A549 (cell line): ENCODE data around the gene UGT1A9. TPM values are rescaled to one million over a fixed set of nuclear protein-coding genes. Genes with fewer than 3 reads are reported as not detected.

Source experiments
- ATAC-seq, 2 experiments: fragments of 200-7000 bp in 1 of 2; fragments of >200 bp in 1 of 2; cut with Nextera tagmentation in 1 of 2; cut with Tn5 transposase in 1 of 2; 3 replicates each; pipeline versions ENCODE4 v1.8.0 to v1.9.1; 2018 to 2020; ENCODE audit warnings: mild to moderate bottlenecking in 1 of 2, moderate library complexity in 1 of 2
- CTCF ChIA-PET: fragments of 300-600 bp; sonication (Branson Sonifier 250); formaldehyde crosslinking; extraction: SDS; loops from one replicate; lab custom pipeline; 2021; ENCODE audit warnings: antibody characterized with exemption, inconsistent platforms; lab: Yijun Ruan, JAX
- POLR2A ChIA-PET: fragments of 350-600 bp; formaldehyde crosslinking; extraction: SDS; loops from one replicate; lab custom pipeline; 2021; ENCODE audit warnings: antibody characterized with exemption, inconsistent platforms; lab: Yijun Ruan, JAX
- DNase-seq, 2 experiments: peaks; one replicate each; pipeline versions ENCODE4 v3.0.0 to v3.0.0-alpha.2; 2011 to 2016; ENCODE audit warnings: low read depth in 1 of 2, low spot score in 1 of 2
- FAIRE-seq: peaks from 2 replicates; lab custom pipeline; 2011; peaks lifted over from hg19 to GRCh38; lab: Jason Lieb, UNC
- H3K27ac ChIP-seq, 2 experiments: fragments of >200 bp; sonication (Bioruptor Twin); formaldehyde crosslinking; 3 replicates each; pipeline ENCODE4 v1.5.1; 2016 to 2017
- H3K4me1 ChIP-seq: fragments of >200 bp; sonication (Bioruptor Twin); formaldehyde crosslinking; 3 replicates; pipeline ENCODE4 v1.6.1; 2016
- H3K4me2 ChIP-seq: fragments of >200 bp; sonication (Bioruptor Twin); formaldehyde crosslinking; 3 replicates; pipeline ENCODE4 v1.6.1; 2016
- H3K4me3 ChIP-seq: fragments of >200 bp; sonication (Bioruptor Twin); formaldehyde crosslinking; 3 replicates; pipeline ENCODE4 v1.5.1; 2016
- H3K9me3 ChIP-seq: fragments of >200 bp; sonication (Bioruptor Twin); formaldehyde crosslinking; 3 replicates; pipeline ENCODE4 v1.6.1; 2016
- BHLHE40 ChIP-seq: IDR thresholded peaks from 2 replicates; pipeline ENCODE4 v1.6.1; 2012; ENCODE audit warnings: low read depth, low read length, inconsistent platforms
- CEBPB ChIP-seq, 2 experiments: fragments of >200 bp in 1 of 2; sonication (Bioruptor Twin) in 1 of 2; formaldehyde crosslinking in 1 of 2; IDR thresholded peaks; 2 replicates each; pipeline ENCODE4 v1.6.1; 2012 to 2016
- CHD2 ChIP-seq: fragments of 150-350 bp; IDR thresholded peaks from 2 replicates; pipeline ENCODE4 v1.6.1; 2014; ENCODE audit warnings: low read length; ENCODE audit not compliant: partially characterized antibody
- CHD4 ChIP-seq: fragments of 200-600 bp; sonication (generic); IDR thresholded peaks from 2 replicates; pipeline ENCODE4 v1.6.1; 2016; ENCODE audit warnings: antibody characterized with exemption, mild to moderate bottlenecking, borderline replicate concordance
- EHMT2 ChIP-seq: fragments of 200-600 bp; sonication (generic); IDR thresholded peaks from 2 replicates; pipeline ENCODE4 v1.6.1; 2016; ENCODE audit warnings: antibody characterized with exemption, low read depth, mild to moderate bottlenecking, moderate library complexity
- ESRRA ChIP-seq: fragments of 150-350 bp; IDR thresholded peaks from 2 replicates; pipeline ENCODE4 v1.6.1; 2014; ENCODE audit warnings: mild to moderate bottlenecking, low read length, borderline replicate concordance
- FOSB ChIP-seq: fragments of 250-450 bp; sonication (Bioruptor Pico); IDR thresholded peaks from 2 replicates; pipeline ENCODE4 v1.5.0; 2020; ENCODE audit warnings: mild to moderate bottlenecking, moderate library complexity
- FOXS1 ChIP-seq: fragments of 250-450 bp; sonication (Bioruptor Pico); IDR thresholded peaks from 2 replicates; pipeline ENCODE4 v1.5.0; 2020; ENCODE audit warnings: mild to moderate bottlenecking, moderate library complexity
- HEYL ChIP-seq: fragments of 250-450 bp; sonication (Bioruptor Pico); IDR thresholded peaks from 2 replicates; pipeline ENCODE4 v1.8.0; 2021; ENCODE audit warnings: mild to moderate bottlenecking, moderate library complexity
- HOXA7 ChIP-seq: fragments of 250-450 bp; sonication (Bioruptor Pico); IDR thresholded peaks from 2 replicates; pipeline ENCODE4 v1.5.0; 2020; ENCODE audit warnings: mild to moderate bottlenecking, moderate library complexity
- HOXB13 ChIP-seq: fragments of 250-450 bp; sonication (Bioruptor Pico); IDR thresholded peaks from 2 replicates; pipeline ENCODE4 v1.5.0; 2020; ENCODE audit warnings: low read depth, mild to moderate bottlenecking, moderate library complexity
- HOXB5 ChIP-seq: fragments of 250-450 bp; sonication (Bioruptor Pico); IDR thresholded peaks from 2 replicates; pipeline ENCODE4 v1.5.0; 2020; ENCODE audit warnings: mild to moderate bottlenecking, moderate library complexity
- JUNB ChIP-seq: fragments of >200 bp; sonication (Bioruptor Twin); formaldehyde crosslinking; IDR thresholded peaks from 2 replicates; pipeline ENCODE4 v1.6.1; 2016
- KDM1A ChIP-seq: fragments of 200-600 bp; sonication (generic); IDR thresholded peaks from 2 replicates; pipeline ENCODE4 v1.6.1; 2016; ENCODE audit warnings: low read depth, mild to moderate bottlenecking
- KDM5A ChIP-seq: fragments of 200-600 bp; sonication (generic); IDR thresholded peaks from 2 replicates; pipeline ENCODE4 v1.6.1; 2016; ENCODE audit warnings: antibody characterized with exemption, mild to moderate bottlenecking
- MAZ ChIP-seq: fragments of 150-350 bp; IDR thresholded peaks from 2 replicates; pipeline ENCODE4 v1.6.1; 2014; ENCODE audit warnings: antibody characterized with exemption, low read depth, low read length, borderline replicate concordance
- MYC ChIP-seq: IDR thresholded peaks from 2 replicates; pipeline ENCODE4 v1.6.1; 2012; ENCODE audit warnings: mild to moderate bottlenecking, inconsistent platforms, low read length, improper control_type of control experiment, borderline replicate concordance
- NFE2L2 ChIP-seq: fragments of 150-350 bp; conservative IDR thresholded peaks from 2 replicates; pipeline ENCODE4 v1.6.1; 2014; ENCODE audit warnings: low read length
- NPAS2 ChIP-seq: fragments of 250-450 bp; sonication (Bioruptor Pico); IDR thresholded peaks from 2 replicates; pipeline ENCODE4 v1.8.0; 2022; ENCODE audit warnings: mild to moderate bottlenecking, moderate library complexity, borderline replicate concordance
- NR3C1 ChIP-seq: fragments of >200 bp; sonication (Bioruptor Twin); formaldehyde crosslinking; IDR thresholded peaks from 3 replicates; pipeline ENCODE4 v1.6.1; 2017
- POLR2AphosphoS2 ChIP-seq: conservative IDR thresholded peaks from 2 replicates; pipeline ENCODE4 v1.6.1; 2012; ENCODE audit warnings: low read length, improper control_type of control experiment, inconsistent platforms
- RFX5 ChIP-seq: fragments of 450-650 bp; IDR thresholded peaks from 2 replicates; pipeline ENCODE4 v1.7.1; 2014; ENCODE audit warnings: antibody characterized with exemption, mild to moderate bottlenecking, moderate library complexity
- SMC3 ChIP-seq: fragments of >200 bp; sonication (Bioruptor Twin); formaldehyde crosslinking; IDR thresholded peaks from 3 replicates; pipeline ENCODE4 v1.6.1; 2018; ENCODE audit warnings: inconsistent platforms
- SREBF2 ChIP-seq: fragments of 450-650 bp; IDR thresholded peaks from 2 replicates; pipeline ENCODE4 v1.6.1; 2014; ENCODE audit warnings: mild to moderate bottlenecking, moderate library complexity
- TFCP2L1 ChIP-seq: fragments of 250-450 bp; sonication (Bioruptor Pico); IDR thresholded peaks from 2 replicates; pipeline ENCODE4 v1.5.0; 2021; ENCODE audit warnings: mild to moderate bottlenecking
- TP53 ChIP-seq: fragments of 250-450 bp; sonication (Bioruptor Pico); IDR thresholded peaks from 2 replicates; pipeline ENCODE4 v1.5.0; 2021; ENCODE audit warnings: mild to moderate bottlenecking, moderate library complexity
- WGBS: methylation state at CpG from one replicate; pipeline ENCODE4 v1.1.6; 2017; ENCODE audit errors: missing lambda C conversion rate; 5-methylcytosine and 5-hydroxymethylcytosine counted together
- polyA plus RNA-seq, 4 experiments: library from polyadenylated mRNA; depleted of rRNA in 3 of 4; stranded (reverse); fragments of >200 nt; fragmentation: RNase III in 1 of 4; extraction: RNeasy Plus Mini Kit Qiagen cat#74134 plus additional on column Dnase treatment in 1 of 4; gene quantifications; 2 replicates in 3 of 4; 3 replicates in 1 of 4; pipeline ENCODE4 v1.2.3, GENCODE V29; 2011 to 2017
- TF ChIP-seq, protein P1 (sequence below): IDR thresholded peaks from 2 replicates; pipeline ENCODE4 v1.6.1; 2012; ENCODE audit warnings: low read depth, borderline replicate concordance
- TF ChIP-seq, protein P2 (sequence below): fragments of >200 bp; sonication (Bioruptor Twin); formaldehyde crosslinking; IDR thresholded peaks from 3 replicates; pipeline ENCODE4 v1.5.1; 2016
- TF ChIP-seq, protein P3 (sequence below): fragments of 150-350 bp; IDR thresholded peaks from 2 replicates; pipeline ENCODE4 v1.6.1; 2014; ENCODE audit warnings: low read depth, mild to moderate bottlenecking, low read length
- TF ChIP-seq, protein P4 (sequence below): IDR thresholded peaks from 2 replicates; pipeline ENCODE4 v1.6.1; 2012
- TF ChIP-seq, protein P5 (sequence below): IDR thresholded peaks from 2 replicates; pipeline ENCODE4 v1.6.1; 2012

The UGT1A9 gene
- polyA plus RNA-seq, 2 of the 4 experiments (the other 2 are of a cell fraction) = 11.0 to 13.1 TPM

DNA sequence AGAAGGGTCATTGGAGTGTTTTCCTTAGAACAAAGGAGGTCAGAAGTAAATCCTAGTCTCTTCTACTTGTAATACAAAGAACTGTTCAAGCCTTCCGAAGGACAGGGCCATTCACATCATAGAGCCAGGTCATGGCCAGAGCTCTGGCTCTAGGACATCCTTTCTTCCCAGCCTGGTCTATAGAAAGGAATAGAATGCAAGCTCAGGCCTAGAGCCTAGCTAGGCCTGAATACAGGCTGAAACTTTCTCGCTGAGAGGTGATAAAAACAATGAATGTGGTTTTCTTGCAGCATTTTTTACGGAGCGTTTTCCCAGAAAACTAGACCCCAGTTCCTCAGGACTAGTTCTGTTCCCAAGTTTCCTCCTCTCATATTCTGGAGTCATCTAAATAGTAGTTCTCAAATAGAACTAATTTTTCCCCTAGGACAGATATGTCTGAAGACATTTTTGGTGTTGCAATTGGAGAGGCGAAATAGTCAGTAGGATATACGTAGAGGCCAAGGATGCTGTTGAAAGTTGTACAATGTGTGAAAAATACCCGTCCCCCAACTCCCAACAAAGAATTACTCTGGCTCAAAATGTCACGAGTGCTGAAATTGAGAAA lies 27.8 kb downstream of the UGT1A9 start (continued):
- TF ChIP-seq NPAS2 (CRISPR knock-in tag) = no peak
- TF ChIP-seq CEBPB (IDR thresholded peaks at IDR 0.05) = peak; percentile 62 to 83; a peak in 3 of 4 replicates
- TF ChIP-seq MYC = no peak
- TF ChIP-seq EHMT2 = no peak
- TF ChIP-seq HOXB5 (CRISPR knock-in tag) = peak; percentile 87
- peak; percentile 95 for TF ChIP-seq HOXB13 (CRISPR knock-in tag)
- TF ChIP-seq FOSB = peak; percentile 32; the same call in 1 of the 2 replicates
- no peak for TF ChIP-seq SMC3
- no peak for TF ChIP-seq NR3C1
- TF ChIP-seq MAZ = no peak
- TF ChIP-seq POLR2AphosphoS2 = no peak
- TF ChIP-seq, protein P1, sequence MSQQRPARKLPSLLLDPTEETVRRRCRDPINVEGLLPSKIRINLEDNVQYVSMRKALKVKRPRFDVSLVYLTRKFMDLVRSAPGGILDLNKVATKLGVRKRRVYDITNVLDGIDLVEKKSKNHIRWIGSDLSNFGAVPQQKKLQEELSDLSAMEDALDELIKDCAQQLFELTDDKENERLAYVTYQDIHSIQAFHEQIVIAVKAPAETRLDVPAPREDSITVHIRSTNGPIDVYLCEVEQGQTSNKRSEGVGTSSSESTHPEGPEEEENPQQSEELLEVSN = peak; percentile 16; the same call in 1 of the 2 replicates
- TF ChIP-seq KDM5A = no peak
- TF ChIP-seq TP53 (CRISPR knock-in tag) = no peak
- TF ChIP-seq SREBF2 = no peak
- TF ChIP-seq CHD2 = no peak
- TF ChIP-seq FOXS1 (CRISPR knock-in tag) = peak; percentile 20; the same call in 1 of the 2 replicates
- TF ChIP-seq CHD4 = no peak
- no peak for TF ChIP-seq BHLHE40
- TF ChIP-seq HOXA7 = peak; percentile 73; the same call in 1 of the 2 replicates
- TF ChIP-seq, protein P2, sequence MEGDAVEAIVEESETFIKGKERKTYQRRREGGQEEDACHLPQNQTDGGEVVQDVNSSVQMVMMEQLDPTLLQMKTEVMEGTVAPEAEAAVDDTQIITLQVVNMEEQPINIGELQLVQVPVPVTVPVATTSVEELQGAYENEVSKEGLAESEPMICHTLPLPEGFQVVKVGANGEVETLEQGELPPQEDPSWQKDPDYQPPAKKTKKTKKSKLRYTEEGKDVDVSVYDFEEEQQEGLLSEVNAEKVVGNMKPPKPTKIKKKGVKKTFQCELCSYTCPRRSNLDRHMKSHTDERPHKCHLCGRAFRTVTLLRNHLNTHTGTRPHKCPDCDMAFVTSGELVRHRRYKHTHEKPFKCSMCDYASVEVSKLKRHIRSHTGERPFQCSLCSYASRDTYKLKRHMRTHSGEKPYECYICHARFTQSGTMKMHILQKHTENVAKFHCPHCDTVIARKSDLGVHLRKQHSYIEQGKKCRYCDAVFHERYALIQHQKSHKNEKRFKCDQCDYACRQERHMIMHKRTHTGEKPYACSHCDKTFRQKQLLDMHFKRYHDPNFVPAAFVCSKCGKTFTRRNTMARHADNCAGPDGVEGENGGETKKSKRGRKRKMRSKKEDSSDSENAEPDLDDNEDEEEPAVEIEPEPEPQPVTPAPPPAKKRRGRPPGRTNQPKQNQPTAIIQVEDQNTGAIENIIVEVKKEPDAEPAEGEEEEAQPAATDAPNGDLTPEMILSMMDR = no peak
- TF ChIP-seq, protein P3, sequence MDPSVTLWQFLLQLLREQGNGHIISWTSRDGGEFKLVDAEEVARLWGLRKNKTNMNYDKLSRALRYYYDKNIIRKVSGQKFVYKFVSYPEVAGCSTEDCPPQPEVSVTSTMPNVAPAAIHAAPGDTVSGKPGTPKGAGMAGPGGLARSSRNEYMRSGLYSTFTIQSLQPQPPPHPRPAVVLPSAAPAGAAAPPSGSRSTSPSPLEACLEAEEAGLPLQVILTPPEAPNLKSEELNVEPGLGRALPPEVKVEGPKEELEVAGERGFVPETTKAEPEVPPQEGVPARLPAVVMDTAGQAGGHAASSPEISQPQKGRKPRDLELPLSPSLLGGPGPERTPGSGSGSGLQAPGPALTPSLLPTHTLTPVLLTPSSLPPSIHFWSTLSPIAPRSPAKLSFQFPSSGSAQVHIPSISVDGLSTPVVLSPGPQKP = no peak
- TF ChIP-seq, protein P4, sequence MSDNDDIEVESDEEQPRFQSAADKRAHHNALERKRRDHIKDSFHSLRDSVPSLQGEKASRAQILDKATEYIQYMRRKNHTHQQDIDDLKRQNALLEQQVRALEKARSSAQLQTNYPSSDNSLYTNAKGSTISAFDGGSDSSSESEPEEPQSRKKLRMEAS = no peak
- no peak for TF ChIP-seq JUNB
- TF ChIP-seq TFCP2L1 (CRISPR knock-in tag) = peak; percentile 9; the same call in 1 of the 2 replicates
- TF ChIP-seq, all 56 proteins: peak for 14

DNA sequence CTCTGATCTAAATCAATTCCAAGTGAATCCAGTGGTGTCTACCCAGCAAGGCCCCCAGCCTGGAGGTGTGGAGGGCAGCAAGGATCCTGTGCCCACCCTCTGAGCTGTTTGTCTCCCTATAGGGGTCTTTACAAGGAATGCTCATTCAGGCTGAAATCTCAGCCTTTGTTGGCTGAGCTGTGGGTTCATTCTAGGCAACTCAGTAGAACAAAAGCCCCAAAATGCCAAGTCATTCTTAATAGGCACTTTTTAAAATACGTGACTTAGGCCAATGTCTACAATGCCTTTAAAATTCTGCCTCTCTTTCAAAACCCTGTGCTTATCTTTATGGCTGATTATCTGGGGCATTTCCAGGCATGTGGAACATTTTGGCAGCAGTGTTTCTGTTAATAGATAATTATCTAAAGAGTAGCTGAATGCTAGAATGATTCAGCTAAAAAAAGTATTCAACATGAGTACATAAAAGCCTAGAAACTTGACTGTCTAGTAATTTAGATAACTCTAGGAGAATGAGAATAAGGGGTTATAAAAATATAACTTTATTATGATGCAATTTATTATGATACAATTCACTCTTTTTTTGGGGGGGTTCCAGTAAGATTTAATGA lies 28.4 kb downstream of the UGT1A9 start:
- peak; percentile 97 for FAIRE-seq
- TF ChIP-seq HOXA7 = no peak
- TF ChIP-seq, protein P2 = no peak
- TF ChIP-seq CHD4 = no peak
- no peak for TF ChIP-seq MAZ
- TF ChIP-seq CEBPB (IDR thresholded peaks at IDR 0.05) = peak; percentile 81 to 95
- peak; percentile 100 for TF ChIP-seq NFE2L2
- TF ChIP-seq HEYL = peak; percentile 82
- TF ChIP-seq TP53 (CRISPR knock-in tag) = no peak
- no peak for TF ChIP-seq KDM1A
- TF ChIP-seq NPAS2 (CRISPR knock-in tag) = peak; percentile 44; the same call in 1 of the 2 replicates
- no peak for TF ChIP-seq ESRRA
- TF ChIP-seq RFX5 = no peak
- no peak for TF ChIP-seq BHLHE40
- TF ChIP-seq, protein P5, sequence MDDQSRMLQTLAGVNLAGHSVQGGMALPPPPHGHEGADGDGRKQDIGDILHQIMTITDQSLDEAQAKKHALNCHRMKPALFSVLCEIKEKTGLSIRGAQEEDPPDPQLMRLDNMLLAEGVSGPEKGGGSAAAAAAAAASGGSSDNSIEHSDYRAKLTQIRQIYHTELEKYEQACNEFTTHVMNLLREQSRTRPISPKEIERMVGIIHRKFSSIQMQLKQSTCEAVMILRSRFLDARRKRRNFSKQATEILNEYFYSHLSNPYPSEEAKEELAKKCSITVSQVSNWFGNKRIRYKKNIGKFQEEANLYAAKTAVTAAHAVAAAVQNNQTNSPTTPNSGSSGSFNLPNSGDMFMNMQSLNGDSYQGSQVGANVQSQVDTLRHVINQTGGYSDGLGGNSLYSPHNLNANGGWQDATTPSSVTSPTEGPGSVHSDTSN = peak; percentile 65; the same call in 1 of the 2 replicates
- no peak for TF ChIP-seq KDM5A

More for the DNA sequence above, 28.4 kb downstream of the UGT1A9 start:
- ATAC-seq (peak; percentile 93 to 98), DNase-seq (peak; percentile 61 to 98)
- H3K4me3 ChIP-seq = no peak overlapping the region
- H3K27ac ChIP-seq = peak overlapping the region; percentile 99 to 100
- H3K9me3 ChIP-seq = peaks cover 59% of the 10 kb centered on the region
- H3K4me2 ChIP-seq = peak overlapping the region; percentile 52
- CTCF ChIA-PET = interaction anchor here (0.9 to 2.6 kb wide), 5 partner anchors 11 to 218 kb away, joined by 3 to 11 read pairs (median 3); partner anchors contain the start of gene USP40
- H3K4me1 ChIP-seq = peaks cover 30% of the 10 kb centered on the region
- POLR2A ChIA-PET = interaction anchor here (0.8 to 1.9 kb wide), 6 partner anchors 9 to 213 kb away, joined by 4 to 13 read pairs (median 8); partner anchors contain the start of gene USP40
- WGBS = 0% methylated on average over 1 of the region's 1 CpG
